Embryonic facial prominence (tissue), 1 donor: ENCODE measurements around the gene INHBC.
A peak's percentile ranks its signal among the peaks of the same experiment; 100 is the strongest.

Experiments
- DNase-seq: peaks from one replicate; pipeline ENCODE4 v3.0.0-alpha.2; 2016; ENCODE audit errors: extremely low spot score

Gene INHBC

GRCh38 chr12:57454566-57455373, 20.2 kb downstream of the INHBC start, which contains the start of gene INHBE:
Gene INHBE, plus strand, starts transcription at chr12:57455307. Its CDS starts 230 bp downstream, at chr12:57455537.
- DNase-seq, result no peak

GRCh38 chr12:57455374-57456144, 21.0 kb downstream of the INHBC start:
- no peak for DNase-seq

- no peak for DNase-seq
Observed at GRCh38 chr12:57456145-57456700, 21.6 kb downstream of the INHBC start.

GRCh38 chr12:57456737-57457490, 22.3 kb downstream of the INHBC start:
- no peak for DNase-seq

- DNase-seq, result no peak
Observed at GRCh38 chr12:57458665-57459054, 24.1 kb downstream of the INHBC start.

GRCh38 chr12:57459055-57459749, 24.6 kb downstream of the INHBC start:
- DNase-seq, result peak; percentile 97

GRCh38 chr12:57459750-57460467, 25.3 kb downstream of the INHBC start, which contains the start of gene GLI1:
Gene GLI1, plus strand, starts transcription at chr12:57459785. Its CDS starts 3,907 bp downstream, at chr12:57463692.
- DNase-seq, result peak; percentile 76

GRCh38 chr12:57460468-57460784, 25.8 kb downstream of the INHBC start:
- DNase-seq, result no peak

GRCh38 chr12:57460841-57461275, 26.3 kb downstream of the INHBC start:
- DNase-seq, result no peak

GRCh38 chr12:57461276-57461916, 26.8 kb downstream of the INHBC start:
- DNase-seq, result peak; percentile 46

- no peak for DNase-seq
Observed at GRCh38 chr12:57461917-57462250, 27.3 kb downstream of the INHBC start.

GRCh38 chr12:57462251-57462911, 27.8 kb downstream of the INHBC start:
- DNase-seq, result peak; percentile 74

GRCh38 chr12:57462912-57463253, 28.3 kb downstream of the INHBC start:
- no peak for DNase-seq

- DNase-seq, result no peak
Observed at GRCh38 chr12:57464569-57464968, 30.0 kb downstream of the INHBC start.

GRCh38 chr12:57465030-57465746, 30.6 kb downstream of the INHBC start:
- no peak for DNase-seq

- no peak for DNase-seq
Observed at GRCh38 chr12:57465747-57466505, 31.3 kb downstream of the INHBC start.

GRCh38 chr12:57467212-57467874, 32.8 kb downstream of the INHBC start:
- DNase-seq, result no peak

- no peak for DNase-seq
Observed at GRCh38 chr12:57467915-57468314, 33.3 kb downstream of the INHBC start.
